ENCODE results near the gene DMPK.
A peak's percentile ranks its signal among the peaks of the same experiment; 100 is the strongest.

Gene DMPK

DNA sequence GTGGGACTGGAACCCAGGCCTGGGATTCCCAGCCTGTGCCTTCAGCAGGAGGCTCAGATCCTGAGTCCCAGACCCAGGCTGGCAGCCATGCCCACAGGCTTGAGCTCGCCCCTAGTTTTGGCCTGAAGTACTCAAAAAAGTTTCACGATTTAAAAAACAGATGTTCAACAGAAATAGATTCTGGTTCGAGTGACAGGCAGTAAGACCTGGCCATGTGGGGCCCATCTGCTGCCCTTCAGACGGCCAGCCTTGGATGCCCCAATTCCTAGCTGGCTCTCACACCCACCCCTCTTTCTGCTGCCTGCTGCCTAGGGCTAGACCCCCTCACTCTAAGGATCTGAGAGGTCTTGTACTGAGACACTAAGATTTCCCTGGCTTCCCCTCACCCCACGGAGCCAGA lies 2.8 kb upstream of the DMPK start:
- no peak for DNase-seq

DNA sequence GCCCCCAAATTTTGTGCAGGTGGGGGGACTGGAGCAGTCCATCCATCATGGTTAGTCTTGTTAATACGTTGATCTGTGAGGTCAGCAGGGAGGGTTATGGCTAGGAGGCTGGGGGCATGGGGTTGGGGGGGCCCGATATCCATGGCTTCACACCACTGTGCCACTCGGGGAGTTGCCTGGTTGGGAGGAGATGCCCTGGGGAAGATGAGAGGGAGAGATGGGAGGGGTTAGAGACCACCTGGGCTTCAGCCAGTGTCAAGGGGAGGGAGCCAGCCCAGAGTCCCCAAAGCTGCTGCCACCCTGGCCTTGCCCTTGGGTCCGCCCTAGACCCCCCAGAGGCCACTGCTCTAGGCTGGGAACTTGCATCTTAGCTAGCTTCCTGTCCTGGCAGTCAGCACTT lies 1.8 kb upstream of the DMPK start:
- no peak for DNase-seq

GRCh38 chr19:45782820-45783785 lies 813 bp upstream of the DMPK start:
- DNase-seq = no peak

DNA sequence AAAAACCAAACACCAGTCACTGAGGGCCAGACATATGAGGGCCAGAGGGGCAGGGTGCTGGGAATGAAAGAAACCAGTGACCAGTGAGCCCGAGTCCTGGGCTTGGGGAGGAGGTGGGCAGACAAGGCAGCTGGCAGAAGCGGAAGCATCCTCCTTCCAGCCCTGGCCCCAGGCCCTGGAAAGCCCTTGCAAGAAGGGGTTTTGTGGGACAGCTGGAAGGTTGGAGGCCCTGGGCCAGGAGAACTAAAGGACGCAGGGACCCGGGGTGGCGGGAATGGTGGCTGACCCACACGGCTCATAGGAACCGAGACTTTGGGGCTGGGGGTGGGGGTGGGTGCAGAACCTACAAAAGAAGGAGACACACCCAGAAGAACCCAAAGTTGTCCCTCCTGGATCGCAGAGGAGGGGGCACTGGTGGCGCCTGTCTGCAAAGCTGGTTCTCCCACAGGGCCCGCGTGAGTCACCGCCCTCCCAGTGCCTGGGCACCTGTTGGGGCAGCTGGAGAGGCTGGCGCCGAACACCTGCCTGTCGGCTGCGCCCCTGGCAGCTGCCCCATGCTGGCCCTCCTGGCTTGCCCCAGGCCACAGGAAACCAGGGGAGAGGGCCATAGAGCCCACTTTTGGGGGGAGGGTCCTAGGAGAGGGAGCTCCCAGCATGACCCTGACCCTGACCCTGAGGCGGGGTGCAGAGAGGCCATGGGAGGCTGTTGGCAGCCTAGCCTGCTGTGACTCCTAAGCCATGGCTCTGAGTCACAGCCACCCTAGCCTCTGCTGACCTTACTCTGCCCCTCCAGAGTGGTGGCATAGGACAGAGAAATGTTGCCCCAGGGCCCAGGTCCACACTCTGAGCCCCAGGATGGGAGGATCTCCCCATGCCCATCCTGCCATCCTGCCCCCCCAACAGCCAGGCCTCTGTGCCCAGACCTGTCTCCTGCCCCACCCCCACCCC lies 802 bp downstream of the DMPK start:
- DNase-seq = no peak

DNA sequence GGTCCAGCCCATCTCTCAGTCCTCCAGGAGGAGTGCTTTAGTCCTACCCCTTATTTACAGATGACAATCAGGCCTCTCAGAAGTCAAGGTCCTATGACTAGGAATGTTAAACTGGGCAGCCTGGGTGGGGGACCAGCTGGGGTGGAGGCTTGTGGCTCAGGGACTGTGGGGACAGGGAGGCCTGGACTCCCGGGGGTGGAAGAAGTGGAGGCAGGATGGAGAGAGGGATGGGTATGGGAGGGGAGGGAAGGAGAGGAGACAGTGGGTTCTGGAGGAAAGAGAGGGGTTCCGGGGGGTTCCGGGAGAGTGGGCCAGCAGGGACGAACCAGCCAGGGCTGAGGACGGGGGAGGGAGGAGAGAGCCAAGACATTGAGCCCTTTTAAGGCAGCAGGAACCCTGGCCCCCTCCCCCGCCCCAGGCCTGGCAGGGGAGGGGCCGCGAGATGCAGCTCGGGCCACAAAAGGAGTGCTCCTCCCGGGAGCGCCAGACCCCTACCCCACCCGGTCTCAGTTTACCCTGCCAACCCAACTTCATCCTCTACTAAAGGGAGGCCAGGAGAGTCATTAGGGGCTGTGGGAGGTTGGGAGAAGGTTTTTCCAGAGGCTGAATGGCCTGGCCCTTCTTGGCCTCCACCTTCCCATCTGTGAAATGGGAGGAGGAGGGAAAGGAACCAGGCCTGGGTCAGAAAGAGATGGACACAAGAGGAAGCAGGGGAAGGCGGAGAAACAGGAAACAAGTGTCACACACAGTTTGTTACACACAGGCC lies 1.7 kb downstream of the DMPK start:
- no peak for DNase-seq

- no peak for DNase-seq
Observed at GRCh38 chr19:45780146-45780447, 2.2 kb downstream of the DMPK start.

- DNase-seq = peak; percentile 86
Observed at GRCh38 chr19:45779231-45780145, 2.8 kb downstream of the DMPK start.

- no peak for DNase-seq
Observed at GRCh38 chr19:45778010-45778661, 4.2 kb downstream of the DMPK start.

GRCh38 chr19:45777395-45777961 lies 4.8 kb downstream of the DMPK start:
- DNase-seq = no peak

DNA sequence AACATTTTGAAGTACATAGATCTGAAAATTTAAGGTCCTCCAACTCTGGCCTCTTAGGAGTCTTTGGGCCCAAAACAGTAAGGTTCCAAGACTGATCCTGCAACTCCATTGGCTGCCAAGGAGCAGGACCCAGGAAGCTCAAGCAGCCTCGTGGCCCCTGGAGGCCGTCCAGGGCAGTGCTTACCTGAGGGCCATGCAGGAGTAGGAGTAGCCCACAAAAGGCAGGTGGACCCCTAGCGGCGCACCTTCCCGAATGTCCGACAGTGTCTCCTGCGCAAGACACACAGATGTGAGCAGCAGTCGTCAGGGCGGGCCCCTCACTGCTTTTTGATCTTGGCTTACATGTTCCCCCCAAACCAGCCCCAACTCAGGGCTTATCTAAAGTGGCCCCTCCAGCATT lies 7.5 kb downstream of the DMPK start:
- DNase-seq = no peak

DNA sequence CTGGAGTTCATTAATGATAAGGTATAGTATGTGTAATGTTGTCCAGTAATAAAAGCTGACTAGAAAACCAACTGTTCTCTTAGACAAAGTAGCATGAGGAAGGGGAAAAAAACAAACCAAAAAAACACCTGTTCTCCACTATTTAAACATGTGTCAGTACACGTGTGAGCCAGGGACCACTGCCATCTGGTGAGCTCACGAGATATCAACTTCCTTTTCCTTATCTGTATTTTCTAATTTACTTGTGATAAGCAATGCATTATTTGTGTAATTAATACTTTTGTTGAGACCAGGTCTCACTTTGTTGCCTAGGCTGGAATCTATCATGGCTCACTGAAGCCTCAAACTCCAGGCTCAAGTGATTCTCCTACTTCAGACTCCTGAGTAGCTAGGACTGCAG lies 8.9 kb downstream of the DMPK start:
- no peak for DNase-seq

DNA sequence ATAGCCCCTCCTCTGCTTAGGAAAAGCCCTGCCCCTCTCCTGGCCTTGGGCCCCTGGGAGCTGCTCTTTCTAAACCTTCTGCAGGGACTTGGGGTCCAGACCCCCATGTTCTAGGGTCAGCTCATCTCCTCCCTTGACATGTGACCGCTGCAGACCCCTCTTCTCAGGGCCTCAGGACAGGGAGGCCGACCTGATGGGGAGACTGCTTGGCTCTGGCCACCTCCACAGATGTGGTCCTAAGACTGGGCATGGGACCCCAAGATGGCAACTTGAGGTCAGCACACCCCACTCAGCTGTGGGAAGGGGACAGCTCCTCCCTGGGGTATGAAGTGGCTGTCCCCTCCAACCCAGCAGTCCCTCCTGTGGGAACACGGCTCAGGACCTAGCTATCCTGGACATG lies 9.4 kb downstream of the DMPK start:
- no peak for DNase-seq

GRCh38 chr19:45772130-45772840 lies 10.0 kb downstream of the DMPK start:
- no peak for DNase-seq

DNA sequence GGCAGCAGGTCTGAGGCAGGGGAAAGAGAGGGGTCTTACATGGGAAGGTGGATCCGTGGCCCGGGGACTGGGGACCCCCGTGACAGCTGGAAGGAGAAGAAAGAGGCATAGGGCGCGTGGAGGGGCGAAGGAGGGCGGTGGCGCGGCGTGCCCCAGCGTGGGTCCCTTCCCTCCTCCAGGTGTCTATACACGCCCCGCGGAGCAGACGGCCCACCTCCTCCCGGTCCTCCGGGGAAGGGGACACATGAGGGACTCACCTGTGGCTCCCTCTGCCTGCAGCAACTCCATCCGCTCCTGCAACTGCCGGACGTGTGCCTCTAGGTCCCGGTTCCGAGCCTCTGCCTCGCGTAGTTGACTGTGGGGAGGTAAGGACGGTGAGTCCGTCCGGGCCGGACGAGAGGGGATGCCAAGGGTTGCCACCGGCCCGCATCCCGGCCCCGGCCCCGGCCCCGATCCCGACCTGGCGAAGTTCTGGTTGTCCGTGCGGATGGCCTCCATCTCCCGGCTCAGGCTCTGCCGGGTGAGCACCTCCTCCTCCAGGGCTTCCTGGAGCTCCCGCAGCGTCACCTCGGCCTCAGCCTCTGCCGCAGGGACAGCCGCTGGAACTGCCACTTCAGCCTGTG lies 10.9 kb downstream of the DMPK start:
- DNase-seq = no peak

DNA sequence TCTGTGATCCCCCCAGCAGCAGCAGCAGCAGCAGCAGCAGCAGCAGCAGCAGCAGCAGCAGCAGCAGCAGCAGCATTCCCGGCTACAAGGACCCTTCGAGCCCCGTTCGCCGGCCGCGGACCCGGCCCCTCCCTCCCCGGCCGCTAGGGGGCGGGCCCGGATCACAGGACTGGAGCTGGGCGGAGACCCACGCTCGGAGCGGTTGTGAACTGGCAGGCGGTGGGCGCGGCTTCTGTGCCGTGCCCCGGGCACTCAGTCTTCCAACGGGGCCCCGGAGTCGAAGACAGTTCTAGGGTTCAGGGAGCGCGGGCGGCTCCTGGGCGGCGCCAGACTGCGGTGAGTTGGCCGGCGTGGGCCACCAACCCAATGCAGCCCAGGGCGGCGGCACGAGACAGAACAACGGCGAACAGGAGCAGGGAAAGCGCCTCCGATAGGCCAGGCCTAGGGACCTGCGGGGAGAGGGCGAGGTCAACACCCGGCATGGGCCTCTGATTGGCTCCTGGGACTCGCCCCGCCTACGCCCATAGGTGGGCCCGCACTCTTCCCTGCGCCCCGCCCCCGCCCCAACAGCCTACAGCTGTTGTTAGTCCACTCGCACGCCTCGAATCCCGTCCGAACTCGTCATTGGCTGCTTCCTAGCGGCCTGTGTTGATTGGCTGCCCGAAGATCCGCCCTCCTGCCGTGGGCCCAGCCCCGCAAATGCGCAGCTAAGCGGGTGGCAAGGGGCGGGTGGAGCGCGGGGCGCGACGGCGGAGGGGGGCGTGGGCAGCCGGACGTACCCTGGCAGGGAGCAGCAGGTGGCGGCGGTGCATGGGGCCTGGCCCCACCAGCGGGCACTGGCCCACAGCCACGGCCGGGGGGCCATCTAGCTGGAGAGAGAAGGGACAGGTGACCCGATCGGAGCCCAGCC lies 11.8 kb downstream of the DMPK start:
- peak; percentile 89 for DNase-seq

DNA sequence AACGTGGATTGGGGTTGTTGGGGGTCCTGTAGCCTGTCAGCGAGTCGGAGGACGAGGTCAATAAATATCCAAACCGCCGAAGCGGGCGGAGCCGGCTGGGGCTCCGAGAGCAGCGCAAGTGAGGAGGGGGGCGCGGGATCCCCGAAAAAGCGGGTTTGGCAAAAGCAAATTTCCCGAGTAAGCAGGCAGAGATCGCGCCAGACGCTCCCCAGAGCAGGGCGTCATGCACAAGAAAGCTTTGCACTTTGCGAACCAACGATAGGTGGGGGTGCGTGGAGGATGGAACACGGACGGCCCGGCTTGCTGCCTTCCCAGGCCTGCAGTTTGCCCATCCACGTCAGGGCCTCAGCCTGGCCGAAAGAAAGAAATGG lies 12.5 kb downstream of the DMPK start:
- peak; percentile 54 for DNase-seq

DNA sequence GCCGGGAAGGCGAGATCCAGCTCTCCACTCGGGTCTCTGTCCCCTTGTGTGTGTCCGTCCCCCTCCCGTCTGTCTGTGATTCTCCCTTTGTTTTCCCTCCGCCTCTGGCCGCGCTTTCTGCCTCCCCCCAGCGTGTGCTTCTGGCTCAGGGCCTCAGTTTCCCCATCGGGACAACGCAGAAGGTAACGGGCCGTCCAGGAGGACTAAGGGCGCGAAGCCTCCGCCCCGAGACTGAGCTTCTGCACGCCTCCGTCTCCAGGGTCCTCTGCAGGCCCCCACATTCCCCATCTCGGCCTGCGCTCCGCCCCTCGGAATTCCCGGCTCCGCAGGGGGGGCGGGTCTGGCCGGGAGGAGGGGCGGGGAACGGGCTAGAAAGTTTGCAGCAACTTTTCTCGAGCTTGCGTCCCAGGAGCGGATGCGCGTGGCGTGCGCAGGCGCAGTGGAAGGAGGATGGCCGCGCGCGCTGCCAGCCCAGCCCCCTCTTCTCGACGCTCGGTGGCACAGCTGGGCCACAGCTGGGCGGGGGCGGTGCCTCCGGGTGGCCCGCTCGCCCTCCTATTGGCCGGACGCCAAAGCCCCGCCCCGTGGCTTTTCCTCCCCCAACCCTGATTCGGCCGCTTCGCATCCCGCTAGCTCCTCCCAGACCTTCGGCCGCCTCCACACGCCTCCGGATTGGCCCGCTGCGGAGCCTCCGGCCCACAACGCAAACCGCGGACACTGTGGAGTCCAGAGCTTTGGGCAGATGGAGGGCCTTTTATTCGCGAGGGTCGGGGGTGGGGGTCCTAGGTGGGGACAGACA lies 13.1 kb downstream of the DMPK start, which contains the start of gene SIX5:
Gene SIX5, minus strand, starts transcription at position 269 of the 799 bp plus-strand sequence. CDS start 408 bp downstream, outside the sequence.
- DNase-seq = peak; percentile 94

DNA sequence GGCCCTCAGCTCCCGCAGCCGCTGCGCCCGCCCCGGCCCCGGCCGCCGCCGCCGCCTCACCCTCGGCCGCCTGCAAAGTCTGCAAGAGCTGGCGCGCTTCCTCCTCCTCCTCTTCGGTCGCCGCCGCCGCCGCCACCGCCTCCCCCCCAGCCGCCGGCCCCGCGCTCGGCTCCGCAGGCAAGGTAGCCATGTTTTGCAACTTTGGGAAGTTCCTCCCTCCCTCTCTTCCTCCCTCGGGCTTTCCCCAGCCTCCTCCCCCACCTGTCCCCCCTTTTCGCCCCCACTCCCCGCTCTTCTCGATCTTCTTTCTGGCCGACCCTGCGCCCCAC lies 13.7 kb downstream of the DMPK start:
- peak; percentile 34 for DNase-seq

Data from stimulated activated CD4-positive, alpha-beta T cell treated with anti-CD3 and anti-CD28 coated beads, Interleukin-4, amount 100 ng/mL, for 24 hours (primary cell).